Right atrium auricular region (tissue), 2 donors: ENCODE measurements around the gene SCLY. TPM values are rescaled to one million over a fixed set of nuclear protein-coding genes. Genes with fewer than 3 reads are reported as not detected.

Experiments used
- DNase-seq: peaks from one replicate; pipeline ENCODE4 v3.0.0-alpha.2; 2019; ENCODE audit warnings: low spot score
- H3K27ac ChIP-seq, 2 donors: fragments of 200-600 bp; sonication (generic); 1 replicate in 1 of 2; 2 replicates in 1 of 2; pipeline ENCODE4 v1.5.1; 2016 to 2019
- H3K27me3 ChIP-seq, 2 donors: fragments of 200-600 bp; sonication (generic); one replicate each; pipeline versions ENCODE4 v1.5.1 to v1.6.0; 2017 to 2019
- H3K36me3 ChIP-seq: fragments of 200-600 bp; sonication (generic); one replicate; pipeline ENCODE4 v1.5.1; 2016
- H3K4me1 ChIP-seq, 2 donors: fragments of 200-600 bp; sonication (generic); one replicate each; pipeline versions ENCODE4 v1.5.1 to v1.6.0; 2017 to 2019
- H3K4me3 ChIP-seq, 2 donors: fragments of 200-600 bp; sonication (generic); 1 replicate in 1 of 2; 2 replicates in 1 of 2; pipeline ENCODE4 v1.5.1; 2017 to 2019; ENCODE audit warnings: mild to moderate bottlenecking in 1 of 2, moderate library complexity in 1 of 2
- H3K9me3 ChIP-seq, 2 donors: fragments of 200-600 bp; sonication (generic); one replicate each; pipeline ENCODE4 v1.5.1; 2019
- CTCF ChIP-seq, 2 donors: fragments of 200-600 bp; sonication (generic); IDR thresholded peaks; one replicate each; pipeline ENCODE4 v1.5.1; 2019; ENCODE audit warnings: antibody characterized with exemption in 2 of 2
- total RNA-seq, 2 donors: library from RNA; depleted of rRNA; stranded (reverse); fragments of >200 nt; gene quantifications; one replicate each; pipeline ENCODE4 v1.1.0, GENCODE V29; 2016

SCLY gene
- total RNA-seq, 2 donors from 2014 or later: 6.5 to 11.3 TPM

GRCh38 chr2:238145851-238146250 lies 85.0 kb downstream of the SCLY start:
- Histone ChIP-seq H3K9me3 (no peaks in the 10 kb centered on the region), H3K36me3 (peaks cover 12% of the 10 kb centered on the region), H3K4me1 (peaks cover 0 to 32% of the 10 kb centered on the region in 2 donors), H3K4me3 (no peak overlapping the region), H3K27me3 (no peaks in the 10 kb centered on the region), H3K27ac (no peak overlapping the region)
- DNase-seq: no peak
- TF ChIP-seq CTCF (IDR thresholded peaks at IDR 0.05): no peak

- H3K4me1 ChIP-seq: peaks cover 0 to 20% of the 10 kb centered on the region in 2 donors
These were observed 86.2 kb downstream of the SCLY start for GRCh38 chr2:238146884-238147544.

GRCh38 chr2:238148981-238149380 lies 88.2 kb downstream of the SCLY start:
- Histone ChIP-seq H3K9me3 (no peaks in the 10 kb centered on the region), H3K27me3 (no peaks in the 10 kb centered on the region), H3K36me3 (peaks cover 8% of the 10 kb centered on the region), H3K4me1 (peaks cover 0 to 4% of the 10 kb centered on the region in 2 donors), H3K4me3 (no peak overlapping the region), H3K27ac (no peak overlapping the region)
- no peak for TF ChIP-seq CTCF (IDR thresholded peaks at IDR 0.05)
- no peak for DNase-seq

More at GRCh38 chr2:238146884-238147544, 86.2 kb downstream of the SCLY start:
- Histone ChIP-seq H3K4me3 (no peak overlapping the region), H3K9me3 (no peaks in the 10 kb centered on the region), H3K36me3 (peaks cover 8% of the 10 kb centered on the region), H3K27me3 (no peaks in the 10 kb centered on the region), H3K27ac (no peak overlapping the region)
- no peak for DNase-seq
- TF ChIP-seq CTCF (IDR thresholded peaks at IDR 0.05): no peak

Other genes starting within 250 kb of the SCLY start
- gene RAMP1, start 201.4 kb upstream of the SCLY start, total RNA-seq: 100 to 1,000 TPM; 239 to 275 TPM
- gene UBE2F, start 94.0 kb upstream of the SCLY start, total RNA-seq: 10 to 100 TPM; 78.4 to 79.6 TPM
- 1 to 10 TPM in 1 of 2 donors, under 1 TPM in 1; 0.26 to 2.0 TPM for gene ESPNL, start 39.3 kb downstream of the SCLY start, total RNA-seq
- 10 to 100 TPM; 24.9 to 29.0 TPM for gene KLHL30, start 77.7 kb downstream of the SCLY start, total RNA-seq
- 1 to 10 TPM in 1 of 2 donors, under 1 TPM in 1; 0.33 to 1.5 TPM for gene ERFE, start 98.0 kb downstream of the SCLY start, total RNA-seq
- gene ILKAP, start 142.7 kb downstream of the SCLY start, total RNA-seq: 10 to 100 TPM; 15.9 to 17.6 TPM
- 1 to 10 TPM; 2.5 to 4.8 TPM for gene HES6, start 179.0 kb downstream of the SCLY start, total RNA-seq
- gene PER2, start 227.6 kb downstream of the SCLY start, total RNA-seq: 1 to 10 TPM; 5.2 to 9.4 TPM